Measurements from ENCODE around the gene TSPAN12.
"Not testable (repeated sequence)": the region's sequence is repeated elsewhere in the genome, so short reads cannot be mapped to it uniquely, and the experiment has no call there.

The TSPAN12 gene

GRCh38 chr7:120857588-120858573 is at the start of gene TSPAN12:
TSS of gene TSPAN12 (minus strand) at chr7:120858144. CDS start at chr7:120856763, 1,381 bp downstream.
- DNase-seq = peak; percentile 72

DNA sequence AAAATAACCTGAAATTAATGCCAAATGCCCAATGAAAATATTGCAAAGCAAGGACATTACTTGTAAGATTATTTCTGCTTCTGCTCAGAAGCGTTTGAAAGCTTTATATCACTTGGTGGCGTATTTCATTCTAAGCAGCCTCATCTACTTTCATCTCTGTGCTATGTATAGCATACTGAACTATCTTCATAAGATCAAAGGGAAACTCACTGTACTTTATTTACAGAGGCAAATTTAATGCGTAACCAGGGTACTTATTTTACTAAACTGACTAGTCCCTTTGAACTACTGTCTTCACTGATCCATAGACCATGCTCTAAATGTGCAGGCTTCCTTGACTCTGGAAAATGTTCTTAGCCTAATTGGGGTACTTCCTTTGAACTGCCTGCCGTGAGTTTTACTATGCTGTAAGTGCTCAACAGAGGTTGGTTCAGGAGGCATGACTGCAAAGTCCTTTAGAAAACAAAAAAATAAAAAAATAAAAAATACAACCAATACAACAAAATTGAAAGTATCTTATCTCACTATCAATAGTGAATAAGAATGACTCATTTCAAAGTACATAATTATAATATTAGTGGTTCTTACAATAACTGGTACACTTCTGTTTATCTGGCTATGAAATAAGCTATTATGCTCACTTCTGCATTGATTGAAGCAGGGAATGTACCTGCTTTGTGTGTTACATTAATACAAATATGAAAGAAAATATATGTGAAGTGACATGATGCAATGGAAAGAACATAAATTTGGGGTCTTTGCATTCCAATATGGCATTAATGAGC is 41.0 kb upstream of the TSPAN12 start:
- no peak for DNase-seq

DNA sequence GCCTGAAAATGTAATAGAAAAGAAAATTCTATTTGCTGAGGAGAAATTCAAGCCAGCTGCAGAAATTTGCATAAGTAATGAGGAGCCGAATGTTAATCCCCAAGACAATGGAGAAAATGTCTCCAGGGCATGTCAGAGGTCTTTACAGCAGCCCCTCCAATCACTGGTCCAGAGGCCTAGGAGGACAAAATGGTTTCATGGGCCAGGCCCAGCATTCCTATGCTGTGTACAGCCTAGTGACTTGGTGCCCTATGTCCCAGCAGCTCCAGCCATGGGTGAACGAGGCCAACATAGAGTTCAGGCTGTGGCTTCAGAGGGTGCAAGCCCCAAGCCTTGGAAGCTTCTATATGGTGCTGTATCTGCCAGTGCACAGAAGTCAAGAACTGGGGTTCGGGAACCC is 37.3 kb upstream of the TSPAN12 start:
- not testable (repeated sequence) for DNase-seq

DNA sequence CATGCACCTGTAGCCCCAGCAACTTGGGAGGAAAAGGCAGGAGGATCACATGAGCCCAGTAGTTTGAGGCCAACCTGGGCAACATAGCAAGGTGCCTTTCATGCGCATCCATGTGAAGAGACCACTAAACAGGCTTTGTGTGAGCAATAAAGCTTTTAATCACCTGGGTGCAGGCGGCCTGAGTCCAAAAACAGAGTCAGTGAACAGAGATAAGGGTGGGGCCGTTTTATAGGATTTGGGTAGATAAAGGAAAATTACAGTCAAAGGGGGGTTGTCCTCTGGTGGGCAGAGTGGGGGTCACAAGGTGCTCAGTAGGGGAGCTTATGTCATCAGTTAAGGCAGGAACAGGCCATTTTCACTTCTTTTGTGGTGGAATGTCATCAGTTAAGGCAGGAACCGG is 27.7 kb upstream of the TSPAN12 start:
- not testable (repeated sequence) for DNase-seq

DNA sequence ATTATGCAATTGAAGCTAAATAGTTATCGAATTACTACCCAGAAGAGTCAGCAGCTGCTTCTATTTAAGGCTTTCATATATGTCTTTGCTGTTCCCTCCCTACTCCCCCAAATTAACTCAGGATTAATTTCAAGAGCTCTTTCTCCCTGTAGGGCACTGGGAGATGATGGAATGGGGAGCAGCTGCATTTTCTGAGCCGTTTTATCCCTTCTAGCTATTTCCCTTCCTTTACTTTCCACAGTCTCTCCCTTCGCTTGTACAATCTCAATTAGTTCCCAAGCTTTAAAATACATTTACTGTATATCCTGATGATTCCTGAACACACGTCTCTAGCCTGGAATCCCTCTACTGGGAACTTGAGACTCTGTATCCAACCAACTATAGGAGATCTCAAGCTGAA is 19.8 kb upstream of the TSPAN12 start:
- DNase-seq = no peak

DNA sequence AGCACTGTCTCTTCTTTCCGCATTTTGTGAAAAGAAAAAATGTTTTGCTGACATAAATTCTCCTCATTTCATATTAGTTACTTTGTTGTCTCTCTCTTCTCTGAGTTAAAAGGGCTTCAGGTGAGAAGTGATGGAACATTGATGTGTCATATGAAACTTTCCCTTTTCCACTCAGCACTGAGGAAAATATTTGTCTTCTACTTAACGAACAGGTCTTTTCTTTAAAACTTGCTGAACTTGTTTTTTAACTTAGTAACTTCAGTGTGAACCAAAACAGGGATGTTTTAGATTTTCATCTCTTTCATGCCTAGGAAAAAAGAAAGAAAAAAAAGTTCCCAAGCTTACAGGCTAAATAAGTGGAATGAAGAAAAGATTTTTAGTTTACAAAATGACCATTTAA is 19.0 kb upstream of the TSPAN12 start:
- DNase-seq = peak; percentile 0

GRCh38 chr7:120874722-120875121 is 16.8 kb upstream of the TSPAN12 start:
- no peak for DNase-seq

DNA sequence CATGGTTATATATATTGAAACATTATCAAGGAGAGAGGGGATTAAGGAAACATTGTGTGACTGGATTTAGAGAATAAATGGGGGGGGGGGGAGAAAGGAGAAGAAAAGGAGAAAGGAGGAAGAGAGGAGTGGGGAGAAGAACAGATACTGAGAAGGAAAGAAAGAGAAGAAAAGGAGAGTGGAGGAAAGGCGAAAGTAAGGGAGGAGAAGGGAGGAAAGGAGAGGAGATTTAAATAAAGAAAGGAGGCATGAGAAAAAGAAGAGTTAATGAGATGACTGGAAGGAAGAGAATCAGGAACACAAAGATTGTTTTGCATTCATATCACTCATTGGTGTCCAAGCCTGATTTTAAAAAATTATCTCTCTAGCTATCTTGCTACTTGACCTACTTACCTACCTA is 16.1 kb upstream of the TSPAN12 start:
- no peak for DNase-seq

GRCh38 chr7:120873401-120873800 is 15.5 kb upstream of the TSPAN12 start:
- no peak for DNase-seq

- DNase-seq = no peak
Measured at GRCh38 chr7:120869700-120870099, 11.8 kb upstream of the TSPAN12 start.

GRCh38 chr7:120867932-120868331 is 10.0 kb upstream of the TSPAN12 start:
- no peak for DNase-seq

DNA sequence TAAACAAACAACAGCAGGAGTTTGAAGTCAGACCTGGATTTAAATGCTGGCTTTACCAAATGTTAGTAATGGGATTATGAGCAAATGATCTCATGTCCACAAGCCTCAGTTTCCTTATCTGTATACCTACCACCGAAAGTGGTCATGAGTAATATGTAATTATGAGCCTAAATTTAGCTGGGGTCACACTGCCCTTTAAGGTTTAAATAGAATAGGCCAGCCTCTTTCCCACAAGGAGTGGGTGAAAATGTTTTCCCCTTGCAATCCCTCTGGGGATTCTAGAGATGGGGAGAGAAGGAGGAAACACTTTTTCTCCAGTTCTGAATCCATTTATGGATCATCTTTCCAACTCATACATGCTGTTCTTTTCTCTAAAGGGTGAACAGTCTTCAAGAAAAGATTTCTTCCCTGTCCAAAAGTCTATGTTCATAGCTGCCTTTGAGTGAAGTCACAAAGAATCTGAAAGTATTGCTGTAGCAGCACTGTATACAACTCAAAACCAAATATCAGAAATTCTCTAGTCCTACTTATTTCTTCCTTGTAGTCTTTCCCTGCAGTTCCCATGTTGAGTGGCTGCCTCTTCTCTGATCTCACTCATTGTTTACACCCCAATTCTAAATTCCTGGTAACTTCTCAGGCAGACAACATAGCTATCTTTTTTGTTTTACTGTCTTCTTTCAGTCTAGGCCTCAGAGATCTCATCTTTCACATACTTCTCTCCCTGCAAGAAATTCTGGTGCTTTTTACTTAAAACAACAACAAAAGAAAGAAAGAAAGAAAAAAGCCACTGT is 7.4 kb upstream of the TSPAN12 start:
- DNase-seq = no peak

DNA sequence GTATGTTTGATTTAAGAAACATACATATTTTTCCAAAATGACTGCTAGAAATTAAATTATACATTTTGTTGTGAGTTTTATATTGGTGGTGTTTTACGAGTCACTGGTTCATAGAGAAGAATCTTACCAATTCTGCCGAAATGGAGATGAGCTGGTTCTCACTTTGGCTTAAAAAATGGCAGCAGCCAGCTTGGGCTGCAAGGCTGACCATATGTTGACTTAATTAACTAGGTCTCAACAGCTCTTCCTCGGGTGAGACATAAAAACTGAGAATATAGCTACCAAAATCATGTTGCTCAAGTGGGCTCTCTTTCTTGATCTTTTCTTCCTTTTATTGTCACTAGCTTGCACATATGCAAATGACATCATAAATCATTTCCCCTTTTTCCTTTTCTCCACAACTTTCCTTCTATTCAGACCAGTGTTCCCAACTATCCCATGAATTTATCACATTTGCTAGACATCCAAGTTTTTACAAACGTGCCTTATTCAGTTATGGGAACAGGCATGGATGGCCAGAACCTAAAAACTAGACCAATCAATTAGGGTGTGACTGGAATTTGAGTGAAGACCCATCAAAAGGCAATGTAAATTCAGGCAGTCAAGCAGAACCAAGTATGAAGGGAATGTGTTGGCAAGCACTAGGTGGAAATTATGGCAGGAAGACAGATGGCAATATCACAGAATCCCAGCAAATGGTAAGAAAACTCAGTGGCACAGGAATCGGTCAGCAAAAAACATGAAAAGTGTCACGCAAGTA is 6.4 kb upstream of the TSPAN12 start:
- no peak for DNase-seq

DNA sequence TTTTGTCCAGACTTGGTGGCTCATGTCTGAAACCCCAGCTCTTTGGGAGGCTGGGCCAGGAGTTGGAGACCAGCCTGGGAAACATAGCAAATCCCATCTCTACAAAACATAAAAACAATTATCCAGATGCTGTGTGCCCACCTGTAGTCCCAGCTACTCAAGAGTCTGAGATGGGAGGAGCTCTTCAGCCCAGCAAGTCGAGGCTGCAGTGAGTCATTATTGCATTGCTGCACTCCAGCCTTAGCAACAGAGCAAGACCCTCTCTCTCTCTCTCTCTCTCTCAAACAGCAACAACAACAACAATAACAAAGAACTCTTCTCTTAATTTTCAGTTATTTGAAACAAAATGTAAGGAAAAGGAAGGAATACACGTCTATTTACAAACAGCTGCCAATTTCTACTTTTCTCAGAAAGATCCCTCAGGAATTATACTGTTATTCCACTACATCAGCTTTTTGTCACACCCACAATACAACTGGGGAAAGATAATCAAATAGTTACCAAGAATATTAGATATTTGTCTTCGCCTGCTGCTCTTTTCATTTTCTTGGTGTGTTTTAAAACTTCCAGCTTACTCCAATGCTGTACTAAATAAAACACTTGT is 5.1 kb upstream of the TSPAN12 start:
- DNase-seq = no peak

GRCh38 chr7:120860156-120860555 is 2.2 kb upstream of the TSPAN12 start:
- DNase-seq = no peak

DNA sequence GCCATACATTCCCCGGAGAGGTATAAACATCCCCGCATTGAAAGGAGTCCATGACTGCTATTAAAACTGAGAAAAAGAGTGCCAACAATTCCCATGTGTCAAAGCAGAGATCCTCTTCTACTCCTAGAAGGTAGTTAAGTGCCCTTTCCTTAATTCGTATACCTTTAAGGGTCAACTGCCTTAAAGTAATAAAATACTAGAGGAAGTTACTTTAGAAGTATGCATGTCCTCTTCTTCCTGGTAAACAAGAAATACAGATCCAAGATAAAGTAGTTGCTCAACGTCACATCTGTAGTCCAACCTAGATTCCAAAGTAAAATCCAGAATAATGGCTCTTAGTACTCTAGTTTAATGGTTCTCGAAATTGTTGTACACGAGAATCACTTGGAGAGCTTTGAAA is 1.5 kb upstream of the TSPAN12 start:
- DNase-seq = no peak

GRCh38 chr7:120856621-120857352 is 1.2 kb downstream of the TSPAN12 start:
- DNase-seq = peak; percentile 45

DNA sequence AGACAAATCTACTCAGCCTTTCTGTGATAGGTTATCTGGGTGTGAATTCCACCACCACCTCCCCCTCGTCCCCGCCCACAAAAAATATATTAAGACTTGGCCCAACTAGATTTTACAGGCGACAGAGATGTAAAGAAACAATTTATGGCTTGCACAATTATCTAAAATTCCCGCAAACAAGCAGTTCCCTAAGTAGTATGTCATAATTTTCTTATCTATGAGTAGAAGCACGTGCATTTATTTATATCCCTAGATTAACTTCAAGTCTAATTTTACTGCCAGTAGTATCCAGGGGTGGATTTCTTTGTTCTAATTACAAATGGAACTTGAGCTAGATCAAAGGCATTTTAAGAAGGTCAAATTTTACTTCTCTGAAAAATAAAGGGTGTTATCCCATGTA is 1.7 kb downstream of the TSPAN12 start:
- no peak for DNase-seq

GRCh38 chr7:120852700-120853099 is 5.2 kb downstream of the TSPAN12 start:
- DNase-seq = no peak

DNA sequence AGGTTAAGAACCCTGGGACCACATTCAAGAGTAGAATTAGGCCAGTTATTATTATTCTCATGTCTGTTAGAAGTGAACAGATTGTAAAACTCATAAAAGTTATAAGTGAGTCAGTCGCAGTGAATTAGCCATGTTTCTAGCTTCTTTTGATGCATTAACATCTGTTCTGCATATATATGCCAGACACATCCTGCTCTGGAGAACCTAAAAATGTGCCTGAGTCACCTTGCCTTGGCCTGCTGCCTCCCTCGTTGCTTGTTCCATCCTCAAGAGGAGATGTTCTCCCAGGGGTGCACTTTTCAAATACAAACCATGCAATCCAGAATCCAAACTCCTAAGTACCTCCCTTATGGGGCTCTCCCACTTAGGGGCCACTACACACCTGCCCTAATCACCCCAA is 14.8 kb downstream of the TSPAN12 start:
- no peak for DNase-seq

DNA sequence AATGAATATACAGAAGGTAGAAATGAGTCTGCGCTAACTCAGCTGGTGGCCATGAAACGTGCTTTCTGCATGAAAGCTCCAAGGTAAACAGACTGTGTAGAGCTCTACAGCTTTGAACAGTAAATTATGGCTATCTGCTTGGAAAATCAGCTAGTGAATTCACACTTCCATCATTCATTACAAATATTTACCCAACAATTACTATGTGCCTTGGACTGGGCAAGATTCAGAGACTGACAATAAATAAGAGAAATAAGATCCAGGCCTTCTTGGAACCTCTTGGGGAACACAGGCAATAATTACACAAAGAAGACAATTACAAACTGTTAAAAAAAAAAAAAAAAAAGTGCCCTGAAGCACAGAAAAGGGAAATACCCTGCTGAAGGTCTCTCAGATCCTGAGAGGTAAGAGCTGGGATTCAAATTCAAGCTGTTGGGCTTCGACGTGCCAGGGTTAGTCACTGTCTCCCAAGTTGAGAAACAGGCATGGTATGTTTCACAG is 15.8 kb downstream of the TSPAN12 start:
- DNase-seq = peak; percentile 80

All from NCI-H2029 (cell line).